GM12874 (cell line): ENCODE results near the gene BFAR.

Experiments used
- CTCF ChIP-seq: IDR thresholded peaks from 2 replicates; pipeline ENCODE4 v1.5.1; 2011; ENCODE audit warnings: low read depth, mild to moderate bottlenecking, control low read depth, low read length, moderate library complexity; ENCODE audit not compliant: insufficient read depth

Gene BFAR

GRCh38 chr16:14632693-14633569, at the start of gene BFAR:
Gene BFAR, plus strand, starts transcription at chr16:14632951. Its CDS starts 11,396 bp downstream, at chr16:14644347.
- TF ChIP-seq CTCF: no peak

- no peak for TF ChIP-seq CTCF
These were observed 47.5 kb upstream of the BFAR start for GRCh38 chr16:14585287-14585686.

- no peak for TF ChIP-seq CTCF
These were observed 46.0 kb upstream of the BFAR start for GRCh38 chr16:14586637-14587305.

- peak; percentile 20; the same call in 1 of the 2 replicates for TF ChIP-seq CTCF
These were observed 32.6 kb upstream of the BFAR start for GRCh38 chr16:14600164-14600563.

GRCh38 chr16:14602443-14602963, 30.2 kb upstream of the BFAR start:
- no peak for TF ChIP-seq CTCF

GRCh38 chr16:14606102-14606501, 26.6 kb upstream of the BFAR start:
- no peak for TF ChIP-seq CTCF

- no peak for TF ChIP-seq CTCF
These were observed 24.6 kb upstream of the BFAR start for GRCh38 chr16:14608111-14608566.
